SJSA1 (cell line): ENCODE results near the gene PIK3CB. TPM values are rescaled to one million over a fixed set of nuclear protein-coding genes. Genes with fewer than 3 reads are reported as not detected.
"Not testable (repeated sequence)": the region's sequence is repeated elsewhere in the genome, so short reads cannot be mapped to it uniquely, and the experiment has no call there.

Experiments used
- DNase-seq, 2 experiments: peaks; one replicate each; pipeline ENCODE4 v3.0.0-alpha.2; 2015 to 2020; ENCODE audit warnings: low spot score in 2 of 2, low read depth in 1 of 2
- H3K27ac ChIP-seq: fragments of 250-450 bp; sonication (Bioruptor Pico); 2 replicates; pipeline ENCODE4 v1.5.1; 2020; ENCODE audit warnings: mild to moderate bottlenecking, moderate library complexity
- H3K27me3 ChIP-seq: fragments of 250-450 bp; sonication (Bioruptor Pico); replicated peaks from 2 replicates; pipeline ENCODE4 v1.5.1; 2020; ENCODE audit warnings: mild to moderate bottlenecking, moderate library complexity
- H3K36me3 ChIP-seq: fragments of 250-450 bp; sonication (Bioruptor Pico); 2 replicates; pipeline ENCODE4 v1.5.1; 2020; ENCODE audit warnings: mild to moderate bottlenecking
- H3K4me1 ChIP-seq: fragments of 250-450 bp; sonication (Bioruptor Pico); replicated peaks from 2 replicates; pipeline ENCODE4 v1.6.1; 2021; ENCODE audit warnings: mild to moderate bottlenecking
- H3K4me3 ChIP-seq: fragments of 250-450 bp; sonication (Bioruptor Pico); 2 replicates; pipeline ENCODE4 v1.5.1; 2020; ENCODE audit warnings: mild to moderate bottlenecking
- H3K9me3 ChIP-seq: fragments of 250-450 bp; sonication (Bioruptor Pico); replicated peaks from 2 replicates; pipeline ENCODE4 v1.5.1; 2020; ENCODE audit warnings: mild to moderate bottlenecking
- total RNA-seq: library from RNA; depleted of rRNA; stranded (reverse); fragments of >200 nt; shearing (Covaris generic); gene quantifications from 2 replicates; pipeline ENCODE4 v1.2.3, GENCODE V29; 2014

Gene PIK3CB
- total RNA-seq, 1 experiment from 2014 or later = 7.3 TPM

DNA sequence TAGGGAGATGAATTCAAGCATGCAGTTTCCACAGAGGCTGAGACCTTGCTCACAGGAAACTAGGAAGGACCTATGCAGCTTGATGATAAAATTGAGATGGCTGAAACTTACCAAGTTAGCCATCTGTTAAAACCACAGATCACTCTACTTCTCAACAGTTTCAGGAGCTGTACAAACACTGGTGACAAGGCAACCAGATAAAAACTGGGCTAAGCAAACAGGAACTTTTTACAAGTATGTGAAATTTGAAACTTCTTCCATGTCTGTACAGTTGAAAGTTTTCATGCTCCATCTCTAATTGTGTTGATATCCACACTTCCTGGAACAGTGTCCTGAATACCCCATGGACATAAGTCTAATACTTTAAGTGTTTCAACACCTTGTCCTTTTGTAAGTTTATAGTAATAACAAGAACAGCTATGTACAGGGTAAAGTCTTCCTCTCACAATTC is 147.9 kb downstream of the PIK3CB start:
- no peak for DNase-seq
- Histone ChIP-seq H3K4me3 (no peak overlapping the region), H3K27ac (no peak overlapping the region), H3K27me3 (no peaks in the 10 kb centered on the region), H3K9me3 (no peaks in the 10 kb centered on the region), H3K4me1 (no peaks in the 10 kb centered on the region), H3K36me3 (peaks cover 5% of the 10 kb centered on the region; the same call in 1 of the 2 replicates)

DNA sequence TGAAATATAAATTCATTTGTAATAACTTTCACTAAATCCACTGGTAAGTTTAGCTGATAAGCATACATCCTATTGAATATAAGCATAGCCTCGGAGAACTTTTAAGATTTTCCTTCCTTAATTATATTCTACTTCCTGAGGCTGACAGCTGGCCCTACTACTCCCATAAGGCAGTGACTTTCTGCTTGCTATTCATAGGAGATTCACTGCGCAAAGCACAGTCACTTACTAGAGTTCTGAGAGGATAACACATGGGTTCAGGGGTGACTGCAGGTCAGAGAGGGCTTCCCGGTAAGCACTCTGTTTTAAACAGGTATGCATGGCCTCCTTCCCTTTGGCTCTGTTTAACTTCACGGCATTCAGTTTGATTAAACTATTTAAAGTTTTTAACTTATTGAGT is 150.3 kb downstream of the PIK3CB start:
- no peak overlapping the region for H3K4me3 ChIP-seq
- DNase-seq = no peak

DNA sequence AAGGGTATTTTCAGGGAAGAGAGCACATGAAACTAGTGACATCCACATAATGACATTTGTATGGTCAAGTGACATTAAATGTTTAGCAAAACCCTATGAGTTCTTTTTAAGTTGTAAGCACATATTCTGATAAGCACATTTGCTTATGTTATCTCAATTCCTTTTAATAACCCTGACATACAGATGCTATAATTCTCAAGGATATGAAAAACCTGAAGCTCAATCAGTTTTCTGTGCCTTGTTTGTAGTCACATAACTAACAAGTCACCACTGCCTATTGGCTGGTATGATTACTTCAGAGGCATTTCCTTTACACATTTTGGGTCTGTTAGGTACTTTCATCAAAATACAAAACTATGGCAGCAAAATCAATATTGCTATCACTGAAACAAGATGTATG is 152.1 kb downstream of the PIK3CB start:
- DNase-seq = no peak
- no peaks in the 10 kb centered on the region for H3K9me3 ChIP-seq
- no peaks in the 10 kb centered on the region for H3K27me3 ChIP-seq
- no peak overlapping the region for H3K4me3 ChIP-seq
- H3K36me3 ChIP-seq = peaks cover 5% of the 10 kb centered on the region; the same call in 1 of the 2 replicates
- no peak overlapping the region for H3K27ac ChIP-seq
- no peaks in the 10 kb centered on the region for H3K4me1 ChIP-seq

More for the DNA sequence above, 150.3 kb downstream of the PIK3CB start:
- Histone ChIP-seq H3K9me3 (no peaks in the 10 kb centered on the region), H3K36me3 (peaks cover 5% of the 10 kb centered on the region; the same call in 1 of the 2 replicates), H3K27ac (no peak overlapping the region), H3K27me3 (no peaks in the 10 kb centered on the region), H3K4me1 (no peaks in the 10 kb centered on the region)

DNA sequence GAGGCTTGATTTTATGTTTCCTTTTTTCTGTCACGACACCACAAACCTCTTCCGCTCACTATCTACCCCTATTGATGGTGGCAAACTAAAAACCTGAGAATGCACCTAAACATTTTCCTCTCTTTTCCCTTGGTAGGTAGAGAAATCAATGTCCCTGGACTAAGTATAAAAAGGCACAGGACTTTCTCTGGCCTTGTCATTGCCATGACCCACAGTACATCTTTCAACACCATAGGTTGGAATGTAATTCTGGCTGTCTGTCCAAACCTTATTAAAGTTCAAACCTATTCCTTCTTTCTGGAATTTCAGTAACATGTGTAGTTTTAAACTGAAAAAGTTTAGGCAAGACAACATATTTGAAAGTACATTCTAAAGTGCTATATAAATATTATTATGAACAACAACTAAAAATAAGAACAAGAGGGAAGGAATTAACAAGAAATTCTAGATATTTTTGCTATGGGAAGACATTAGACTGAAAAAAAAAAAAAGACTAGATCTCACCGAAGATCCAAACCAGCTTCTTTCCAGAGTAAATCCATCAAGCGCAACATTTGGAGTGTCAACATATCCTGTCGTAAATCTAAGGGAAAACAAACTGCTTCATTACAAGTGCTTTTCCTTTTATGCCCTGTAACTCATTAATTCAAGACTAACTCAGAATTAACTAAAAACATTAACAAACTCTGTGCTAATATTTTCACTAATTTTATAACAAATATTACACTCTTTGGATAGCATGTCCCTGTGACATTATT is 153.1 kb downstream of the PIK3CB start:
- Histone ChIP-seq H3K9me3 (no peaks in the 10 kb centered on the region), H3K27ac (no peak overlapping the region), H3K4me3 (no peak overlapping the region), H3K27me3 (no peaks in the 10 kb centered on the region), H3K4me1 (no peaks in the 10 kb centered on the region), H3K36me3 (peaks cover 6% of the 10 kb centered on the region)
- DNase-seq = no peak

DNA sequence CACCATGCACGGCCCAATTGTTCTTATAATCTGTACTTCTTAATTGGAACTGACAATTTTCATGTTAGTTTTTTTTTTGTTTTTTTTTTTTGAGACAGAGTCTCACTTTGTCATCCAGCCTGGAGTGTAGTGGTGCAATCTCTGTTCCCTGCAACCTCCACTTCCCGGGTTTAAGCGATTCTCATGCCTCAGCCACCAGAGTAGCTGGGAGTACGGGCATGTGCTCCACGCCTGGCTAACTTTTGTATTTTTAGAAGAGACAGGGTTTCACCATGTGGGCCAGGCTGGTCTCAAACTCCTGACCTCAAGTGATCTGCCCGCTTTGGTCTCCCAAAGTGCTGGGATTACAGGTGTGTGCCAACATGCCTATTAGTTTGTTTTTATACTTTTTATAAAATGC is 153.8 kb downstream of the PIK3CB start:
- not testable (repeated sequence) for H3K4me1 ChIP-seq, H3K27me3 ChIP-seq, H3K9me3 ChIP-seq, H3K27ac ChIP-seq, DNase-seq, H3K4me3 ChIP-seq
- peaks cover 12% of the 10 kb centered on the region; the same call in 1 of the 2 replicates for H3K36me3 ChIP-seq

DNA sequence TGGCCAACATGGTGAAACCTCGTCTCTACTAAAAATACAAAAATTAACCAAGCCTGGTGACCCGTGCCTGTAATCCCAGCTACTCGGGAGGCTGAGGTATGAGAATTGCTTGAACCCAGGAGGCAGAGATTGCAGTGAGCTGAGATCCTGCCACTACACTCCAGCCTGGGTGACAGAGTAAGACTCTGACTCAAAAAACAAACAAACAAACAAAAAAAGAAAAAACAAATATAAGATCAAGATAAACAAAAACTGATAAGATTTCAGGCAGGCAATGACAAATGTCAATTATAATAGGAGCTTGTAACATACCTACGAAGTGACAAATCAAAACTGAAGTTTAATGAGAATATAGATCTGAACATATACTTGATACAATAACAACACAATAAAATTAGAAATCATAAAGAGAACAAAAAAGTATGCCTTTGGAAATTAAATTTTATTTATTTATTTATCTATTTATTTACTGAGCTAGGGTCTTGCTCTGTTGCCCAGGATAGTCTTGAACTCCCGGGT is 155.8 kb downstream of the PIK3CB start:
- no peak overlapping the region for H3K27ac ChIP-seq
- no peak for DNase-seq
- H3K27me3 ChIP-seq = no peaks in the 10 kb centered on the region
- H3K4me1 ChIP-seq = peaks cover 2% of the 10 kb centered on the region
- H3K36me3 ChIP-seq = peaks cover 31% of the 10 kb centered on the region
- H3K9me3 ChIP-seq = no peaks in the 10 kb centered on the region
- H3K4me3 ChIP-seq = no peak overlapping the region

DNA sequence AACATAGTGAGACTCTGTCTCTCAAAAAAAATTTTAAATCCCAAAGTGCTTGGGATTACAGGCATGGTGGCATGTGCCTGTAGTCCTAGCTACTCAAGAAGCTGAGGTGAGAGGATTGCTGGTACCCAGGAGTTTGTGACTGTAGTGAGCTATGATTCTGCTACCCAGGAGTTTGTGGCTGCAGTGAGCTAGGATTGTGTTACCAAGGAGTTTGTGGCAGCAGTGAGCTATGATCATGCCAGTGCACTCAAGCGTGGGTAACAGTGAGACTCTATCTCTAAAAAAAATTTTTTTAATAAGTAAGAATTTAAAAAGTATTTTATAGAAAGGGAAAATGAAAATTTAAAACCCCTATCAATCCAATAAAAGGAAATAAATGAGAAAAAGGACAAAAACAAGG is 156.6 kb downstream of the PIK3CB start:
- DNase-seq = no peak
- no peak overlapping the region for H3K4me3 ChIP-seq
- no peaks in the 10 kb centered on the region for H3K9me3 ChIP-seq
- peaks cover 6% of the 10 kb centered on the region for H3K4me1 ChIP-seq
- H3K36me3 ChIP-seq = peaks cover 32% of the 10 kb centered on the region
- H3K27ac ChIP-seq = no peak overlapping the region
- no peaks in the 10 kb centered on the region for H3K27me3 ChIP-seq

DNA sequence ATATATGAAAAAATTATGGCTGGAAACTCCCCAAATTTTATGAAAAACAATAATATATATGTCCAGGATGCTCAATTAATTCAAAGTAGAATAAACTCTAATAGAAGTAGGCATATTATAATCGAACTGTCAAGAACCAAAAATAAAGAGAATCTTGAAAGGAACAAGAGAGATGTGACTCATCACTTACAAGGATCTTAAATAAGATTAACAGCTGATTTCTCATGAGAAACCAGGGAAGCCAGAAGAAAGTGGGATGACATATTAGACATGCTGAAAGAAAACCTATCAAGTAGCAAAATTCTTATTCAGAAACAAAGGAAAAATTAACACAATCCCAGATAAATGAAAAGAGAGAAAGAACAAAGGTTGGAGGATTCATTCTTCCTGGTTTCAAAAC is 159.3 kb downstream of the PIK3CB start:
- Histone ChIP-seq H3K4me3 (no peak overlapping the region), H3K4me1 (peaks cover 6% of the 10 kb centered on the region), H3K27ac (no peak overlapping the region), H3K36me3 (peaks cover 28% of the 10 kb centered on the region), H3K27me3 (no peaks in the 10 kb centered on the region), H3K9me3 (no peaks in the 10 kb centered on the region)
- DNase-seq = no peak

DNA sequence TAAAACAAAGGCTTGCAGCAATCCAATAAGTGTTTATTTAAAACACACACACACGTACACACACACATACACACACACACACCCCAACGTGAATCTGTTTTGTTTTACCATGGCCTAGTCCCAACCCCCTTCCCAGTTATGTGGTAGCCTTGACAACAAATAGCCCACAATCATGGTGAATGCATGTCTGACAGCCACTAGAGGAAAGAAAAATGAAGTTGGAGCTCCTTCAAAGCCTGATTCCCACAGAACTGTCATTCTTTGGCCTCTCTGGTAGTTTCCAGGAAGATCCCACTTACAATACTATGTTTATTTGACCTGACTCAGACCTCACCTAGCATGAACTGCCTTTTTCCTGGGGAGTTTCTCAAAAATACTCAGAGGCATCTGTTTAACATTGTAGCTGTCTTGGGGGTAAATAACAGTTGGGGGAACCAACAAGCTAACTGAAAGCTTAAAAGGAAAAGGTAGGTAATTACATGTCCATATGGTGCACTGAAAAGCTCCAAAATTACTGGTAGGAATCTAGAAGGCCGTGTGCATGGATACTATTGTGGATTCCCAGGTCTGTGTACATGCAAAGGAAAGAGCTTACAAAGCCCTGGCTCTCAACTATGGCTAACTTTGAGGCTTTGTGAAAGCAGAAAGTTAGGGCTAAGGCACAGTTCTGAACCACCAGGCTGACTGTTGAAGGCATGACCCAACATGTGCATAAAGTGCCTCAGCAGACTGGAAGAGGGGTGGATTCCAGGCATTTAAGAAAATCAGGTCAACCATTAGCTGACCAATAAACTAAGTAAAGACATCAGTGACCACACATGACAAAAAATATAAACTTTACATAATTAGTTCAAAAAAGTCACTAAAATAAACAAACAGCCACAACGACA is 160.8 kb downstream of the PIK3CB start:
- Histone ChIP-seq H3K4me1 (peaks cover 6% of the 10 kb centered on the region), H3K9me3 (no peaks in the 10 kb centered on the region), H3K27me3 (no peaks in the 10 kb centered on the region), H3K27ac (no peak overlapping the region), H3K36me3 (peaks cover 28% of the 10 kb centered on the region), H3K4me3 (no peak overlapping the region)
- DNase-seq = peak in 1 of 2 experiments; percentile 20

DNA sequence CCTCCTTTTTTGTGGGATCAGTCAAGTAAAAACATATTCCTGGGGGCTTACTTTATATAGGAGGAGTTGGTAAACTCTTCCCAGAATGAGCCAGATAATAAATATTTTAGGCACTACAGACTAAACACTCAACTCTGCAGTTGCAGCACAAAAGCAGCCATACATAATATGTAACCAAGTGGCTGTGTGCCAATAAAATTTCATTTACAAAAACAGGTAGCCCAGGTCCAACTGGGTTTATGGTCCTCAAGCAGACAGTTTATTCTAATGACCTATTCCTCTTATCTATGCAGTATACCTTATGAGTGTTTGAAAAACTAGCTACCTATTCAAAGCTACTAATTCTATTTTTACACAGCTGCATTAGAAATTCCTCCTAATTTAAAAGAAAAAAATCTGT is 164.3 kb downstream of the PIK3CB start:
- H3K27me3 ChIP-seq = no peaks in the 10 kb centered on the region
- no peak overlapping the region for H3K27ac ChIP-seq
- peaks cover 16% of the 10 kb centered on the region for H3K36me3 ChIP-seq
- DNase-seq = no peak
- no peaks in the 10 kb centered on the region for H3K9me3 ChIP-seq
- no peak overlapping the region for H3K4me3 ChIP-seq
- H3K4me1 ChIP-seq = peaks cover 6% of the 10 kb centered on the region

DNA sequence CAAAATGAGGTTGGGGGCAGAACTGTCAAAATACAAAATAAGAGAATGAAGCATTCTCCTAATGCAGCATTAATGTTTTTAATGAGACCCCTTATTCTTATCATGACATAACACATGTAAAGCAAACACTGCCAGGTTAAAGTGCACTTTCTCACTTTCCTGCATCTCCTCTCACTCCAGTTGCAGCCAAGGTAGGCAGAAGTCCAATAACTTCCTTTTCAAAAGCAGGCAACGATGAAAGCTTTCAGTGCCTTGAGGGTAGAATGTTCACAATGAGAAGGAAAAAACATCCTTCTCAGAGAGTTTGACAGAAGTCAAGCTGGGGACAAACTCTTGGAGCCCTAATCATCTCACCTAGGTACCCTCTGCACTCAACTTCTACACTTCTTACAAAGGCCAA is 166.6 kb downstream of the PIK3CB start:
- Histone ChIP-seq H3K9me3 (no peaks in the 10 kb centered on the region), H3K36me3 (peaks cover 13% of the 10 kb centered on the region), H3K27ac (no peak overlapping the region), H3K4me3 (no peak overlapping the region), H3K27me3 (no peaks in the 10 kb centered on the region), H3K4me1 (no peaks in the 10 kb centered on the region)
- DNase-seq = no peak

DNA sequence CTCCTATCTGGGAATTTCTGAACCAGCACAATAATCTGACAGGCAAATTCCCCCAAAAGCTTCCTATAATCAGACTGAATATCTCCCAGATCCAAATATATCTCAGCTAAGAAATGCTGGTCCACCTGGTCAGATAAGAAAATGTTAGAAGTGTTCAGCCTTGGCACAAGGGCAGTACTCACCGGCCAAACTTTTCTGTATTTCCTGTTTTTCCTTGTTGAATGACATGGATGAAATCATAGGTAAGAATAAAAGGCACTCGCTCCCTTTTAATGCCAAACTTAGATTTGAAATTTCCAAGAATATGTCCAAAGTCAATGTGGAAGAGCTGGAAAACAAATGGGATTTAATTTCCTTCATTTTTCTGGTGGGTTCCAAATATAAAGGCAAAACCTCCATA is 177.2 kb downstream of the PIK3CB start:
- DNase-seq = no peak
- H3K27ac ChIP-seq = no peak overlapping the region
- H3K4me1 ChIP-seq = no peaks in the 10 kb centered on the region
- peaks cover 17% of the 10 kb centered on the region; the same call in 1 of the 2 replicates for H3K36me3 ChIP-seq
- H3K4me3 ChIP-seq = no peak overlapping the region
- H3K27me3 ChIP-seq = no peaks in the 10 kb centered on the region
- H3K9me3 ChIP-seq = no peaks in the 10 kb centered on the region

DNA sequence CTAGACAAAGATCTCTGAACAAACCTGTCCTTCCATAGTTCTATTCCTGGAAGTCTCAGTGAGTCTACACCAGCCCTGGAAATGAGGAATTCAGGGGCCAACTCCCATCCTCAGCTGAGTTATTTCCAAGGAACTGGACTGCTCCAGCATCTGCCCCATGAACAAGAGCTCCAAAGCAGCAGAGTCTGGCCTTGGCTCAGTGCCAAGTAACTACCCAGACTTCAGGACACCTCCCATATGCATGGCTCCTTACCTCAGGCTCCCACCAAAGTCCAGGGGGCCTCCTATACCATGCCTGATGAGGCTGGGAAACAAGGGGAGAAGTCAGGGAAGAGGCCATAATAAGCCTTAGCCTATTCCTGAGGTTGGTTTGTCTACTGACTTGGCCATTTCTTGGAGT is 181.2 kb downstream of the PIK3CB start:
- no peak overlapping the region for H3K4me3 ChIP-seq
- no peak for DNase-seq
- H3K27ac ChIP-seq = no peak overlapping the region
- 0 out of 2 replicates have a peak, but pooled peaks cover 2% of the 10 kb centered on the region for H3K9me3 ChIP-seq
- no peaks in the 10 kb centered on the region for H3K4me1 ChIP-seq
- H3K27me3 ChIP-seq = no peaks in the 10 kb centered on the region
- H3K36me3 ChIP-seq = peaks cover 31% of the 10 kb centered on the region

DNA sequence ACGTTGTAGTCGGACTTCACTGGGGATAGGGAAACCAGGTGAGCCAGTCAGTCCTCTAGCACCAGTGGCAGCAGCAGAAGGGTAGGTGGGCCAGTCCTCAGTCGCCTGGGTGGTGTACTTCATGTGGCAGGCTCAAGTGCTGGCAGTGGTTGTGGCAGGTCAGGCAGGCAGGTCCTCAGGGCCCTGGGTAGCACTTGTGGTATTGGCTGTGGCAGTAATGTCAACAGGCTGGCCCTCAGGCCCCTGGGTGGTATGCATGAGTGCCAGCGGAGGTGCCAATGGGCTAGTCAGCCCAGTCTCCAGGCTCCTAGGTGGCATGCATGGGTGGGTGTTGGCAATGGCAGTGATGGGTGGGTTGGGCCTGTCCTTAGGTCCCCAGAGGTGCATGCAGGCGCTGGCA is 185.6 kb downstream of the PIK3CB start:
- peaks cover 26% of the 10 kb centered on the region for H3K36me3 ChIP-seq
- DNase-seq = no peak
- H3K27me3 ChIP-seq = no peaks in the 10 kb centered on the region
- no peak overlapping the region for H3K27ac ChIP-seq
- 0 out of 2 replicates have a peak, but pooled peaks cover 2% of the 10 kb centered on the region for H3K9me3 ChIP-seq
- H3K4me3 ChIP-seq = no peak overlapping the region
- H3K4me1 ChIP-seq = no peaks in the 10 kb centered on the region
